ENCODE results near the gene XCL2. TPM values are rescaled to one million over a fixed set of nuclear protein-coding genes. Genes with fewer than 3 reads are reported as not detected.

XCL2 gene
- total and polyA plus RNA-seq, 10 of the 15 experiments (the other 5 are each of a cell fraction or from before 2014, with no cell fraction given), result 0.50 to 299 (median 4.8) TPM

GRCh38 chr1:168520832-168521231 lies 23.0 kb downstream of the XCL2 start:
- DNase-seq (ENCODE audit: low read depth, low spot score) (no peak), FAIRE-seq (no peak), ATAC-seq (peak; percentile 47)
- in situ Hi-C loops (cut with MboI), result no loop called here
- POLR2A ChIA-PET, result interaction anchor here (1.0 to 2.7 kb wide), 10 partner anchors 9 to 178 kb away, joined by 3 to 41 read pairs (median 6); no protein-coding TSS in a partner anchor
- Histone ChIP-seq H3K27ac (ENCODE audit: control insufficient read depth, insufficient read depth) (no peak overlapping the region), H2AFZ (ENCODE audit: control insufficient read depth, low read depth, low read length) (no peak overlapping the region), H3K9me3 (replicated peaks; ENCODE audit: control insufficient read depth, insufficient read depth, low read length) (no peaks in the 10 kb centered on the region; the same call in 1 of the 3 replicates), H3K9ac (ENCODE audit: control insufficient read depth, insufficient read depth, low read length) (no peak overlapping the region), H3K4me3 (no peak overlapping the region), H3K27me3 (replicated peaks in 1 of 2; ENCODE audit: control insufficient read depth in 2 of 2, insufficient read depth in 2 of 2, low read length in 1 of 2) (no peaks in the 10 kb centered on the region; a peak in 1 of 4 replicates), H3K4me2 (ENCODE audit: control insufficient read depth, insufficient read depth) (no peak overlapping the region; the same call in 1 of the 2 replicates), H3K36me3 (ENCODE audit: control insufficient read depth in 2 of 2, insufficient read depth in 2 of 2, low read length in 1 of 2) (no peaks in the 10 kb centered on the region), H3K4me1 (ENCODE audit: control insufficient read depth, insufficient read depth, low read length) (peaks cover 10% of the 10 kb centered on the region), H3K79me2 (ENCODE audit: control insufficient read depth, insufficient read depth, low read length) (no peaks in the 10 kb centered on the region), H4K20me1 (ENCODE audit: control insufficient read depth, insufficient read depth) (no peaks in the 10 kb centered on the region)
- BruUV-seq (replicated peaks), result no TSS peak
- RAD21 ChIA-PET (ENCODE audit: unreplicated experiment), result interaction anchor here (0.6 to 3.4 kb wide), 20 partner anchors 11 to 505 kb away, joined by 3 to 100 read pairs (median 8); no protein-coding TSS in a partner anchor
- CTCF ChIA-PET, result interaction anchor here (0.9 to 3.3 kb wide), 6 partner anchors 11 to 178 kb away, joined by 3 to 22 read pairs (median 5); no protein-coding TSS in a partner anchor
- 1% methylated on average over 4 of the region's 4 CpGs for WGBS (ENCODE audit: insufficient coverage, insufficient replicate concordance, low lambda C conversion rate, missing lambda C conversion rate)
- SMC1A ChIA-PET (ENCODE audit: uncharacterized antibody, unreplicated experiment), result interaction anchor here (0.6 to 4.9 kb wide), 28 partner anchors 9 to 596 kb away, joined by 3 to 96 read pairs (median 6); no protein-coding TSS in a partner anchor
- TF ChIP-seq NR2C2 (IDR thresholded peaks at IDR 0.05; ENCODE audit: borderline replicate concordance, control insufficient read depth, insufficient read length, low read depth) (no peak), ZBTB40 (IDR thresholded peaks at IDR 0.05; ENCODE audit: borderline replicate concordance) (no peak), EP300 (IDR thresholded peaks at IDR 0.05; ENCODE audit: borderline replicate concordance in 1 of 2, control insufficient read depth in 1 of 2, low read depth in 2 of 2, low read length in 2 of 2) (no peak), FOXK2 (IDR thresholded peaks at IDR 0.05) (no peak), BHLHE40 (IDR thresholded peaks at IDR 0.05; ENCODE audit: borderline replicate concordance in 1 of 2, low read depth in 2 of 2, low read length in 1 of 2) (peak; percentile 86 to 91), NBN (IDR thresholded peaks at IDR 0.05) (no peak), FOS (IDR thresholded peaks at IDR 0.05; ENCODE audit: borderline replicate concordance, extremely low read depth, insufficient read length) (no peak), ZNF622 (IDR thresholded peaks at IDR 0.05) (no peak), NR2F1 (conservative IDR thresholded peaks at IDR 0.05) (no peak), HCFC1 (IDR thresholded peaks at IDR 0.05; ENCODE audit: low read length) (no peak), USF2 (IDR thresholded peaks at IDR 0.05; ENCODE audit: borderline replicate concordance, low read depth, low read length) (no peak; the same call in 1 of the 2 replicates), RAD51 (IDR thresholded peaks at IDR 0.05) (peak; percentile 83)
- TF ChIP-seq, protein P1, sequence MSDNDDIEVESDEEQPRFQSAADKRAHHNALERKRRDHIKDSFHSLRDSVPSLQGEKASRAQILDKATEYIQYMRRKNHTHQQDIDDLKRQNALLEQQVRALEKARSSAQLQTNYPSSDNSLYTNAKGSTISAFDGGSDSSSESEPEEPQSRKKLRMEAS (IDR thresholded peaks at IDR 0.05; ENCODE audit: low read depth, low read length), result no peak
- TF ChIP-seq, protein P2, sequence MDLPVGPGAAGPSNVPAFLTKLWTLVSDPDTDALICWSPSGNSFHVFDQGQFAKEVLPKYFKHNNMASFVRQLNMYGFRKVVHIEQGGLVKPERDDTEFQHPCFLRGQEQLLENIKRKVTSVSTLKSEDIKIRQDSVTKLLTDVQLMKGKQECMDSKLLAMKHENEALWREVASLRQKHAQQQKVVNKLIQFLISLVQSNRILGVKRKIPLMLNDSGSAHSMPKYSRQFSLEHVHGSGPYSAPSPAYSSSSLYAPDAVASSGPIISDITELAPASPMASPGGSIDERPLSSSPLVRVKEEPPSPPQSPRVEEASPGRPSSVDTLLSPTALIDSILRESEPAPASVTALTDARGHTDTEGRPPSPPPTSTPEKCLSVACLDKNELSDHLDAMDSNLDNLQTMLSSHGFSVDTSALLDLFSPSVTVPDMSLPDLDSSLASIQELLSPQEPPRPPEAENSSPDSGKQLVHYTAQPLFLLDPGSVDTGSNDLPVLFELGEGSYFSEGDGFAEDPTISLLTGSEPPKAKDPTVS (IDR thresholded peaks at IDR 0.05; ENCODE audit: low read depth, low read length), result no peak
- intact Hi-C loops (cut with micrococcal nuclease; ENCODE audit: unreplicated experiment), result no loop called here
